Right ventricle myocardium inferior (tissue), 1 donor: ENCODE data around the gene C1orf174. TPM values are rescaled to one million over a fixed set of nuclear protein-coding genes. Genes with fewer than 3 reads are reported as not detected.

Experiments used
- ATAC-seq: fragments of 200-7000 bp; cut with Tn5 transposase; one replicate; pipeline ENCODE4 v1.9.1; 2020; ENCODE audit warnings: mild to moderate bottlenecking, moderate library complexity
- DNase-seq: peaks from one replicate; pipeline ENCODE4 v3.0.0; 2021; ENCODE audit errors: missing footprints
- intact Hi-C: fragments of 100-400 bp; cut with DNase I; formaldehyde crosslinking; loops from one replicate; pipeline ENCODE4 v1.11.0; 2022
- long read RNA-seq: library from polyadenylated mRNA; unstranded; transcript quantifications from one replicate; pipeline ENCODE4 v2.0.0, GENCODE V29; 2021
- total RNA-seq: library from RNA; stranded (reverse); fragmentation: NEBNext Ultra II Directional; extraction: Animal tissue kit (Norgen Biotek cat#: 25700); gene quantifications from one replicate; pipeline ENCODE4 v1.2.1, GENCODE V29; 2021
- donor health status: DM: no; HTN: yes; CAD: no; lungs with severe emphysema.

The C1orf174 gene
- total RNA-seq = 14.1 TPM
- long read RNA-seq, transcript C1orf174-201 (4 exons, 1,666 nt) = major isoform, 14 of 15 reads
- long read RNA-seq, partial matches to known transcripts = 0 of 15 reads
- long read RNA-seq, other reads (novel, unspliced or antisense) = 1 of 15 reads

- intact Hi-C loops = loop anchor here (2.0 kb wide), 1 partner anchor 104 kb away; the partner anchor contains the start of gene LRRC47
- peak; percentile 97 for DNase-seq
- ATAC-seq = peak; percentile 92
Observed at GRCh38 chr1:3900150-3900968, at the start of gene C1orf174. C1orf174 (minus strand) TSS chr1:3900272; CDS start chr1:3900186, 86 bp downstream.

GRCh38 chr1:3948344-3948743 is 48.3 kb upstream of the C1orf174 start:
- intact Hi-C loops = no loop called here
- no peak for ATAC-seq
- no peak for DNase-seq

GRCh38 chr1:3945916-3946840 is 46.1 kb upstream of the C1orf174 start:
- ATAC-seq = no peak
- intact Hi-C loops = no loop called here
- no peak for DNase-seq

GRCh38 chr1:3945222-3945621 is 45.1 kb upstream of the C1orf174 start:
- DNase-seq (no peak), ATAC-seq (no peak)
- intact Hi-C loops = no loop called here

- DNase-seq (no peak), ATAC-seq (no peak)
- intact Hi-C loops = no loop called here
Observed at GRCh38 chr1:3944578-3945125, 44.6 kb upstream of the C1orf174 start.

GRCh38 chr1:3943806-3944577 is 43.9 kb upstream of the C1orf174 start:
- no peak for DNase-seq
- intact Hi-C loops = no loop called here
- no peak for ATAC-seq

GRCh38 chr1:3943123-3943431 is 43.0 kb upstream of the C1orf174 start:
- intact Hi-C loops = no loop called here
- DNase-seq = no peak
- no peak for ATAC-seq

- intact Hi-C loops = no loop called here
- DNase-seq (no peak), ATAC-seq (no peak)
Observed at GRCh38 chr1:3942416-3943122, 42.5 kb upstream of the C1orf174 start.

- intact Hi-C loops = no loop called here
- no peak for ATAC-seq
Observed at GRCh38 chr1:3940754-3941345, 40.8 kb upstream of the C1orf174 start.

GRCh38 chr1:3940081-3940753 is 40.1 kb upstream of the C1orf174 start:
- intact Hi-C loops = no loop called here
- ATAC-seq (no peak), DNase-seq (no peak)

More at GRCh38 chr1:3940754-3941345, 40.8 kb upstream of the C1orf174 start:
- DNase-seq = no peak

GRCh38 chr1:3939242-3940080 is 39.4 kb upstream of the C1orf174 start:
- ATAC-seq (no peak), DNase-seq (no peak)
- intact Hi-C loops = no loop called here

- DNase-seq (no peak), ATAC-seq (no peak)
- intact Hi-C loops = no loop called here
Observed at GRCh38 chr1:3932156-3932919, 32.3 kb upstream of the C1orf174 start.

- DNase-seq = no peak
- no peak for ATAC-seq
- intact Hi-C loops = no loop called here
Observed at GRCh38 chr1:3931007-3931912, 31.2 kb upstream of the C1orf174 start.

GRCh38 chr1:3930301-3931006 is 30.4 kb upstream of the C1orf174 start:
- DNase-seq = no peak
- intact Hi-C loops = no loop called here
- ATAC-seq = no peak
